ENCODE data around the gene IL6ST.
"Not testable (repeated sequence)": the region's sequence is repeated elsewhere in the genome, so short reads cannot be mapped to it uniquely, and the experiment has no call there.

IL6ST gene

GRCh38 chr5:55960779-55961178 is 34.0 kb downstream of the IL6ST start:
- no peak for DNase-seq

GRCh38 chr5:55959208-55959607 is 35.6 kb downstream of the IL6ST start:
- no peak for DNase-seq

- not testable (repeated sequence) for DNase-seq
Measured at GRCh38 chr5:55941154-55941553, 53.6 kb downstream of the IL6ST start.

DNA sequence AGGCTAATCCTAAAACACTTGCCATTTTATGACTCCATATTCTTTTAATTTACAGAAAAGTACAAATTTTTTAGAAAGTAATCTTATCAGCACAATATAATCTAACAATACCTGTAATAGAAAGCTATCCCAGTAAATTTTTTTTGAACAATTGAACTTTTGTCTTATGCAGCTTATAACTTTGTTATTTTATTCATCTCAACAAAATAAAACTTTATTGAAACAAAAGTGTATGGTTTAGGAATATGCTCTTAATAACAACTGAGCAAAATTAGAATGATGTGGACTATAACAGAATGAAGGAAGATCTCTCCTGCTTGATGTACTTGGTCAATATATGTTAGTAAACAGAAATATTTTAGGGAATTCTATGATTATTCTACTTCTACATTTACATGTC is 57.2 kb downstream of the IL6ST start:
- not testable (repeated sequence) for DNase-seq

GRCh38 chr5:55936100-55936693 is 58.6 kb downstream of the IL6ST start:
- no peak for DNase-seq

DNA sequence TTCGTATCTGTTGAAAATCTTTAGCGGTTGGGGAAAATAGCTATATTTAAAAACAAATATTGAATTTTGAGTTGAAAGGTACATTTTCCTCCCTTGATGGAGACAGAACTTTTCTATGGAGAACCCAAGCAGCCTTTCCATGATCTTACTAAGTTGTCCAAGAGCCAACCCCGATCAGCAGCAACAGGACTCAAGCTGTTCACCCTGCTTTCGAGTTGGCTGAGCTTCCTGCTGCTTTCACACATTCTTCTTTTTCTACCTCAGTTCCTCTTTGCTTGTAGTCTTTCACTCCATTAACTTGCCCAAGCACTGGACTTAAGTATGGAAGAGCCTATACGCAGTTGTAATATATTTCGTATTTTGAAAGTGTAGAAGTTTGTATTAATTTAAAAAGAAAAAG is 59.4 kb downstream of the IL6ST start:
- no peak for DNase-seq

DNA sequence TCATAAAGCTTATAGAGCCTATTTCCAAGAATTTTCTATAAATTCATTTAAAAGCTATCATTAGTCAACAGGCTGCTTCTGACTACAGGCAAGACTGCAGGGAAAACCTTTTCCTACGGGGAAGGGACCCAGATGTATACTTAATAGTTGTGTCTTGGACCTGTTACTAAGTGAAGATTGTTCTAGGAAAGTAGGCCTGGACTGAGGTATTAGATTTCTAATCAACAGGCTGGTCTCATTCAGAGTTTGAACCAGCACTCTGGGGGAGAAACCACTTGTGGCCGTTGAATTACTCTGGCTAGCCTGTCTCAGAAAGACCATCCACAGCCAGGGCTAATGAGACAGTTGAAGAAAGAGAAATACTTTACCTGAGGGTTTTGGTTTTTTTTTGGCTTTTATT is 60.0 kb downstream of the IL6ST start:
- DNase-seq = no peak

- no peak for DNase-seq
Measured at GRCh38 chr5:55934115-55934613, 60.6 kb downstream of the IL6ST start.

DNA sequence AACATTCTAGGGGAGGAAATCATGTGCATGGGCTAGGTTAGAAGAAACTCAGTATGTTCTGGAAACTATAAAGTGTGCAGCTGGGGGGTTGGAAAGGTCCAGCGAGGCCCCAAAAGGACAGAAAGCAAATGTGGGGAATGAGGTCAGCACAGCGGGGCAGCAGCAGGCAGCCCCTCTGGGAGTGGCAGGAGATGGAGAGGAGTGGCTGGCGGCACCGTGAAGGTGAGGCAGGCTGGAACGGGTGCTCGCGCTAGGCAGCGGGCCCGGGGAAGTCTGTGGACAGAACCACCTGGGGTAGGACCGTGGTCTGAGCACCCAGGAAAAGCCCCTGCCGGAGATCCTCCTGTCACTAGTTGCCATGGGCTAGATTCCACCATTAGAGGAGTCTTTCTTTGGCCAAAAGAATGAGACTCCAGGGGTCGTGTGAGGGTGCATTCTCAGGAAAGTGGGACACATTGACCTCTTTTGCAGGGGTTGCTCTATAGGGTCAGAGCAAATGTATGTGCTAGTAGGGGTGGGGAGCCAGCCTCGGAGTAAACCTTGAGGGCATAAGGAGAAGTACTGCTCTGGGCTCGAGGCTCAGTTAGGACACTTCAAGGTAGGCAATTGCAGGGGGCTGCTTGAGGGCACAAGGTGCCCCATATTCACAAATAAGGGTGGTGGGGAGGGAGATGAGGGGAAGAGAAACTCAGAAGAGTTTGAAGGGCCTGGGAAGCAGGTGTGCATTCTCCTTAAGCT is 61.2 kb downstream of the IL6ST start:
- DNase-seq = no peak

DNA sequence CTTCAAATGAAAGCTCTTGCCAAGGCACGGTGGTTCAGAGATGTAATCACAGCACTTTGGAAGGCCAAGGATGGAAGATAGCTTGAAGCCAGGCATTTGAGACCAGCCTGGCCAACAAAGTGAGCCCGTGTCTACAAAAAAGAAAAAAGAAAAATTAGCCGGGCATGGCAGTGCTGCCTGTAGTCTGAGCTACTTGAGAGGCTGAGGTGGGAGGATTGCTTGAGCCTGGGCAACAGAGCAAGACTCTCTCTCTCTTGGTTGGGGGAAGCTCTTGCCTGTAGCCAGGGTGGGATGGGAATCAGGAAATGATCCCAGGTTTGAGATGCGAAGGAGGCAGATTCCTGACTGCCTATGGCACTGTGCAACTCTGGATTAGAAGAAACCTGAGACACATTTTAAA is 62.1 kb downstream of the IL6ST start:
- DNase-seq = no peak

DNA sequence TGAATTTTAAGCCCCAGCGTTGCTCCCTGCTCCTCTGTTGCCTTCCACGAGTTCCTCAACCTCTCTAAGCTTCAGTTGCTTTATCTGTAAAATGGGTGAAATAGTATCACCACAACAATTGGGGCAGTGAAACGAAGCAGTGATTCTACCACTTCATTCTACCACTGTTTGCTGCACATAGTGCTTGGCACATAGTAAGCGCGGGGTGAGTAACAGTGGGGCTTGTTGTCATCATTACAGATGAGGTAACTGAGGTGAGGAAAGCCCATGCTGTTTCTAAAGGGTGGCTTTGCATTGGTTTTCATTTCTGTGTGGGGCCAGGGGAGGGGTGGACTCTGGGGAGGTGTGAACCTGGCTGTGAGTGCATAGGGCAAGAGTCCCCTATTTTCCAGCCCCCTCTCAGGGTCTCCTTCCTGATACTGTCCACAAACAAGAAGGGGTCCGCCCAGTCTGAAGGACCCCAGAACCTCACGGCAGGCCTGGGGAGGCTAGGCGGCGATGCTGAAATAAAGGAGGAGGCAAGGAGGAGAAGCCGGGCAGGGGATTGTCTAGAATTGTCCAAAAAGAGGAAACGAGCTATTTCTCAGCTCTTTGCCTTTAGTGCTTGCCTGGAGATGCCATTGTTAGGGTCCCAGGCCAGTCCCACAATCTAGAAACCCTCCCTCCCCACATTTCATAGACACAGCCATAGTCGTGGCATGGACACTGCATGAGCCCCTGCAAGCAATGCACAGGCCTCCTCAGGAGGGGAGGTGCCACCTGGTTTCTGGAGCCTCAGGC is 65.6 kb downstream of the IL6ST start:
- DNase-seq = no peak

- no peak for DNase-seq
Measured at GRCh38 chr5:55927861-55928655, 66.7 kb downstream of the IL6ST start.

DNA sequence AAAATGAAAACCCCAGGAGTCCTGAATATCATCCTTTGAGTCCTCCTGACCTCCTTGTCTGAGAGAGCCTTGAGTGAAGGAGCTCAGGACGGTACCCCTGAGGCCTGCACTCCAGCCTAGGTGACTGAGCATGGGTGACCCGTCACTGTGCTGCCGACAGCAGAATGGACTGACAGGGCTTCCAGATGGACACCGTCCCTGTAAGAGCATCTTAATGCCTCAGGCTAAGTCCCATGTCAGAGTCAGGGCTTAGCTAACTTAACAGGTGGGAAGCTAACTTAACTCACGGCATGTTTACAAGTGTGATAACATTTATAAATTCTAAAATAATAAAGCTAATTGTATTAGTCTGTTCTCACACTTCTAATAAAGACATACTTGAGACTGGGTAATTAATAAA is 68.3 kb downstream of the IL6ST start:
- DNase-seq = no peak

- no peak for DNase-seq
Measured at GRCh38 chr5:55925712-55926111, 69.1 kb downstream of the IL6ST start.

DNA sequence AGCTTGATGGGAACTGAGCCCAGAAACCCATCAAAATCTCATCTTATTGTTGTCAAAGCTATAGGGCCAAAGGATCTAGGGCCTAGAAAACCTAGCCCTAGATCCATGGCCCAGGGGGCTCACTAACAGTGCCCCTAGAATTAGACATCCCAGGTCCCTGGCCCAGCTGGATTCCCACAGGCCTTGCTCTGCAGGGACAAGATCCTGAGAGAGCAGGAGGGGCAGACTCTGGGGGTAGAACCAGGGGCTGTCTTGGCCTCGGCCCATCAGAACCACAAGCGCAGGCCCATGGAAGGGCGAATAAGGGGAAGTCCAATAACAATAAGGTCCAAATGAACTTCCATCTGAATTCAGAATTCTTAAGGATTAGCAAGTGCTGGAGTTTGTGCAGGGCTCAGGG is 69.6 kb downstream of the IL6ST start:
- no peak for DNase-seq

- no peak for DNase-seq
Measured at GRCh38 chr5:55924744-55925143, 70.0 kb downstream of the IL6ST start.

DNA sequence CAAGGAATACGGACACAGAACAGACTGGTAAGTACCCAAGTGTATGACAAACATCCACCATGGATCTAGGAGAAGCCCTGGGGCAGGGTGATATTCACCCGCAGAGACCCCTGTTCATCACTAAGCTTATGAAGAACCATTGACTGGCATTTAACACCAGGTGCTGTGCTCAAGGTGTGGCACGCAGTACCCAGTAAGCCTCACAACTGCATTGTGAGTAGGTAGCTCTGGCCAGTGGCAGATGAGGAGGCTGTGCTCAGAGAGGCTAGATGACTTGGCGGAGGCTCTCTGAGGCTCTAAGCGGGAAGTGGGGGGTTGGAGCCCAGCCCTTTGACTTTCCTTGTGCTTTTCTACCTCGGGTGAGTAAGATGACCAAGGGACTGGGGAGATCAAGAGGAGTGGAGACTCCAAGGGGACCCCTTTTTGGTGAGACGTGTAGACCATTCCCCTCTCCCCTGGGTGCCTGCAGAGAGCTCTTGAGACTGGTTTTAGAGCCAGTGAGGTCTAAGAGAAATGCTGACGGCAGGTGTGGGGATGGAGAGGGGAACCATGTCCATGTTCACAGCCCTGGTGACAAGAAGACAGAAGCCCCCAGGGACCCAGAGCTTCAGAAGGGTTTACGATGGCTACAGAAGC is 70.8 kb downstream of the IL6ST start:
- no peak for DNase-seq

DNA sequence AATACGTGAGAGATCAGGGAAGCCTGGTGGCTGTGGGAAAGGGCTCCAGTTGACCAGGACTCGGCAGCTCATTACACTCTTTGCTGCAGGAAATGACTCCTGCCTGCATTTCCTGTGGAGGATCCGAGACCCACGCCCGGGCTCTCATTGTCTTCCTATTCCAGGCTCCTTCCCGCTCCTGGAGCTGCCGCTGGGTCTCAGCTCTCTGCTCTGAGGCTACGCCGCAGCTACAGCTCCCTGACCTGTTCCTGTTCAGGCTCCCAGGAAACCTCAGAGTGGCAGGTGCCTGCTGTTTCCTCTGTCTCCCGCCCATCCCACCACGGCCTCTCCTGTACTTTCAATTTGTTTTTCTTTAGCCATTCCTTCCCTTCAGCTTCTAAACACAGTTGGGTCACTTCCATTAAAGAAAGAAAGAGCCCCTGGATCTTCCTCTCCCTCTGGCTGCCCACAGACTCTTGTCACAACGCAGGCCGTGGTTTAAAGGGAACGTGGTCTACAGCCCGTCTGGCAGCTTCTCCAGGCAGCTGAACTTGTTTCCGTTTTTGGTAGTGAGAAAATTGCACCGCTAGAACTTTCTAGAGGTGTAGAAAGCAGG is 71.5 kb downstream of the IL6ST start:
- no peak for DNase-seq

GRCh38 chr5:55921617-55922016 is 73.1 kb downstream of the IL6ST start:
- no peak for DNase-seq

- no peak for DNase-seq
Measured at GRCh38 chr5:55920784-55921183, 74.0 kb downstream of the IL6ST start.

DNA sequence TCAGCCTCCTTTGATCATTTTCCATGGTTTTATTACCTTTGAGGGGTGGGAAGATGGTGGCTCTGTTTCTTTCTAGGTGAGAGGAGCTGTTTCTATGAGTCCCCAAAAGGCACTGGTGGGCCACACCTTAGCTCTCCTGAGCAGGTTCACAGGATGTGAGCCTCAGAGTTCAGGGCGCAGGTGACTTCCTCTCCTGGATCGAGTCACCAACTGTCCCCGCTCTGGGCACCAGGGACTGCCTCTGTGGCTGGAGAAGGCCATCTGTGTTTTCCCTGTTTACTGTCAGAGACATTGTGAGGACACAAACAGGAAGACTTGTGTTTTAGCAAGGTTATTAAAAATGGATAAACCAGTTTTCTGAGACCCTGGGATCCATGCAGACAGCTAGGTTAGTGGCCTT is 75.1 kb downstream of the IL6ST start:
- no peak for DNase-seq
